Astrocyte (in vitro differentiated cells and primary cell): Measurements from ENCODE around the gene CHN1. TPM values are rescaled to one million over a fixed set of nuclear protein-coding genes. Genes with fewer than 3 reads are reported as not detected.

Experiments
- DNase-seq: peaks from one replicate; pipeline ENCODE4 v3.0.0-alpha.2; 2010; ENCODE audit warnings: low read depth
- FAIRE-seq: peaks from 2 replicates; lab custom pipeline; 2011; peaks lifted over from hg19 to GRCh38; lab: Jason Lieb, UNC
- H2AFZ ChIP-seq: 2 replicates; pipeline ENCODE4 v1.6.0; 2012; ENCODE audit warnings: low read depth, low read length, inconsistent platforms
- H3K27ac ChIP-seq: 2 replicates; pipeline ENCODE4 v1.5.1; 2011; ENCODE audit warnings: low read depth, low read length, inconsistent platforms
- H3K27me3 ChIP-seq: 2 replicates; pipeline ENCODE4 v1.6.0; 2011; ENCODE audit warnings: low read length, inconsistent platforms; ENCODE audit not compliant: insufficient read depth
- H3K36me3 ChIP-seq: 2 replicates; pipeline ENCODE4 v1.5.1; 2011; ENCODE audit warnings: low read length, inconsistent platforms; ENCODE audit not compliant: insufficient read depth
- H3K4me1 ChIP-seq: 2 replicates; pipeline ENCODE4 v1.5.1; 2011; ENCODE audit warnings: low read length, inconsistent platforms; ENCODE audit not compliant: insufficient read depth
- H3K4me2 ChIP-seq: 2 replicates; pipeline ENCODE4 v1.6.0; 2012; ENCODE audit warnings: low read length, inconsistent platforms
- H3K4me3 ChIP-seq: 2 replicates; pipeline ENCODE4 v1.5.1; 2011; ENCODE audit warnings: low read depth, mild to moderate bottlenecking, low read length, inconsistent platforms; ENCODE audit not compliant: insufficient read depth
- H3K79me2 ChIP-seq: 2 replicates; pipeline ENCODE4 v1.6.0; 2012; ENCODE audit warnings: mild to moderate bottlenecking, low read length, inconsistent platforms; ENCODE audit not compliant: insufficient read depth
- H3K9ac ChIP-seq: 2 replicates; pipeline ENCODE4 v1.6.0; 2012; ENCODE audit warnings: mild to moderate bottlenecking, low read length, inconsistent platforms
- H3K9me3 ChIP-seq: 2 replicates; pipeline ENCODE4 v1.5.1; 2012; ENCODE audit warnings: low read depth, mild to moderate bottlenecking, low read length, inconsistent platforms; ENCODE audit not compliant: insufficient read depth
- H4K20me1 ChIP-seq: 2 replicates; pipeline ENCODE4 v1.6.0; 2012; ENCODE audit warnings: low read length, inconsistent platforms; ENCODE audit not compliant: insufficient read depth
- H3K27ac Mint-ChIP-seq: one replicate; pipeline ENCODE4 v1.8.0; 2021; ENCODE audit warnings: mild to moderate bottlenecking, mixed read lengths; ENCODE audit not compliant: unreplicated experiment
- H3K27me3 Mint-ChIP-seq: one replicate; pipeline ENCODE4 v1.8.0; 2021; ENCODE audit warnings: low read depth, mixed read lengths; ENCODE audit not compliant: unreplicated experiment
- H3K36me3 Mint-ChIP-seq: one replicate; pipeline ENCODE4 v1.8.0; 2021; ENCODE audit warnings: low read depth, mixed read lengths; ENCODE audit not compliant: unreplicated experiment
- H3K4me1 Mint-ChIP-seq: one replicate; pipeline ENCODE4 v1.8.0; 2021; ENCODE audit warnings: low read depth, mixed read lengths; ENCODE audit not compliant: unreplicated experiment
- H3K4me3 Mint-ChIP-seq: one replicate; pipeline ENCODE4 v1.8.0; 2021; ENCODE audit warnings: mild to moderate bottlenecking, moderate library complexity, mixed read lengths; ENCODE audit not compliant: unreplicated experiment
- H3K9me3 Mint-ChIP-seq: one replicate; pipeline ENCODE4 v1.8.0; 2021; ENCODE audit warnings: mild to moderate bottlenecking, mixed read lengths; ENCODE audit not compliant: unreplicated experiment
- EZH2 ChIP-seq: IDR thresholded peaks from 2 replicates; pipeline ENCODE4 v1.6.1; 2012; ENCODE audit warnings: mild to moderate bottlenecking, low read length, inconsistent platforms; ENCODE audit not compliant: insufficient read depth
- total RNA-seq: library from RNA; stranded (reverse); gene quantifications from 2 replicates; pipeline ENCODE4 v1.2.1, GENCODE V29; 2021
- TF ChIP-seq, protein P1 (sequence below): IDR thresholded peaks from 2 replicates; pipeline ENCODE4 v1.5.1; 2011; ENCODE audit warnings: low read depth, mild to moderate bottlenecking, inconsistent platforms, low read length, moderate library complexity; ENCODE audit not compliant: insufficient read depth

The CHN1 gene
- total RNA-seq, 1 donor from 2014 or later: 23.9 TPM

GRCh38 chr2:174874085-174874484 lies 131.1 kb downstream of the CHN1 start:
- Mint-ChIP-seq H3K27ac (no peak overlapping the region), H3K27me3 (no peaks in the 10 kb centered on the region), H3K4me3 (no peak overlapping the region), H3K9me3 (no peaks in the 10 kb centered on the region), H3K4me1 (peaks cover 6% of the 10 kb centered on the region), H3K36me3 (peaks cover 5% of the 10 kb centered on the region)
- Histone ChIP-seq H3K4me2 (no peak overlapping the region), H3K79me2 (no peaks in the 10 kb centered on the region), H3K9ac (no peak overlapping the region), H3K9me3 (no peaks in the 10 kb centered on the region), H4K20me1 (no peaks in the 10 kb centered on the region), H3K4me1 (no peaks in the 10 kb centered on the region), H2AFZ (no peak overlapping the region), H3K27me3 (no peaks in the 10 kb centered on the region), H3K27ac (no peak overlapping the region), H3K4me3 (no peak overlapping the region), H3K36me3 (no peaks in the 10 kb centered on the region)
- FAIRE-seq: no peak
- TF ChIP-seq EZH2: no peak
- TF ChIP-seq, protein P1, sequence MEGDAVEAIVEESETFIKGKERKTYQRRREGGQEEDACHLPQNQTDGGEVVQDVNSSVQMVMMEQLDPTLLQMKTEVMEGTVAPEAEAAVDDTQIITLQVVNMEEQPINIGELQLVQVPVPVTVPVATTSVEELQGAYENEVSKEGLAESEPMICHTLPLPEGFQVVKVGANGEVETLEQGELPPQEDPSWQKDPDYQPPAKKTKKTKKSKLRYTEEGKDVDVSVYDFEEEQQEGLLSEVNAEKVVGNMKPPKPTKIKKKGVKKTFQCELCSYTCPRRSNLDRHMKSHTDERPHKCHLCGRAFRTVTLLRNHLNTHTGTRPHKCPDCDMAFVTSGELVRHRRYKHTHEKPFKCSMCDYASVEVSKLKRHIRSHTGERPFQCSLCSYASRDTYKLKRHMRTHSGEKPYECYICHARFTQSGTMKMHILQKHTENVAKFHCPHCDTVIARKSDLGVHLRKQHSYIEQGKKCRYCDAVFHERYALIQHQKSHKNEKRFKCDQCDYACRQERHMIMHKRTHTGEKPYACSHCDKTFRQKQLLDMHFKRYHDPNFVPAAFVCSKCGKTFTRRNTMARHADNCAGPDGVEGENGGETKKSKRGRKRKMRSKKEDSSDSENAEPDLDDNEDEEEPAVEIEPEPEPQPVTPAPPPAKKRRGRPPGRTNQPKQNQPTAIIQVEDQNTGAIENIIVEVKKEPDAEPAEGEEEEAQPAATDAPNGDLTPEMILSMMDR: no peak
- DNase-seq: peak; percentile 16

DNA sequence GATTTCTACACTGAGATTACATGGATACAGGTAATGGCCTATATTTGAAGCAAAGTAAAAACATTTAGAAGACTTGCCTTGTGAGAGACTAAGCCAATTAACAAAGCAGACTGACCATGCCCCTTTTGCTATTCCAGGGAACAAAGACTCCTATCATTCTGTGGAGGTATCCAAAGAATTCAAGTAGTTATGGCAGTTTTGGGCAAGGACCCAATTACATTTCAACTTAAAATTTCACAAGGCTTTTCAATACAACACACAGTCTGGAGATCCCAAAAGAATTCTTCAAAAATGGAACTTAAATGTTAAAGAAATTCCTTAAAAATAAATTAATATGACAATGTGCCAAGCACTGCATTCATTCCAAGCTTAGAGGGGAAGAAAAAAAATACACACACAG lies 131.7 kb downstream of the CHN1 start:
- H3K4me1 Mint-ChIP-seq: peaks cover 6% of the 10 kb centered on the region
- FAIRE-seq: no peak

DNA sequence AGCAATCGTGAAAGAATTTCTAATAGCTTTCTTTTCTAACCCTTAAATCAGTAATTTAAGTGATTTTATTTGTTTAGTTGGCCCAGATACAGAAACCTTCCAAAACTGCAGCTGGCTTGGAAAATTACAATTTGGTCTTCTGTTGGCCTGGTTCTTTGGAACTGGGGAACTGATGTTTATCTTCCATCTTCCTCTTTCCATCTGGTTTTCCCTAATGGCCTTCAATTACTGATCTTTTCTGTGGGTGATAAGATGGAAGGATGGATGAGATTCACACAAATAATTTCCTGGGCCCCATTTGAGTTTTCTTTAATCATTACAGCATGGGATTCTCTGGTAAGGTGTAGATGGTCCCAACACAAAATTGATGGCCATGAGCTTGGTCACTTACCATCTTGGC lies 134.4 kb downstream of the CHN1 start:
- Mint-ChIP-seq H3K4me1 (peaks cover 6% of the 10 kb centered on the region), H3K4me3 (no peak overlapping the region), H3K9me3 (no peaks in the 10 kb centered on the region), H3K36me3 (peaks cover 5% of the 10 kb centered on the region), H3K27ac (no peak overlapping the region), H3K27me3 (no peaks in the 10 kb centered on the region)
- no peaks in the 10 kb centered on the region for H3K27me3 ChIP-seq
- TF ChIP-seq EZH2: no peak
- TF ChIP-seq, protein P1: no peak
- H2AFZ ChIP-seq: no peak overlapping the region
- no peak overlapping the region for H3K27ac ChIP-seq
- H3K36me3 ChIP-seq: no peaks in the 10 kb centered on the region
- no peaks in the 10 kb centered on the region for H3K79me2 ChIP-seq
- FAIRE-seq (no peak), DNase-seq (no peak)
- H3K9me3 ChIP-seq: no peaks in the 10 kb centered on the region
- H3K4me1 ChIP-seq: no peaks in the 10 kb centered on the region
- no peaks in the 10 kb centered on the region for H4K20me1 ChIP-seq
- no peak overlapping the region for H3K4me3 ChIP-seq
- no peak overlapping the region for H3K4me2 ChIP-seq
- no peak overlapping the region for H3K9ac ChIP-seq

More for the DNA sequence above, 131.7 kb downstream of the CHN1 start:
- Histone ChIP-seq H3K4me1 (no peaks in the 10 kb centered on the region), H3K27me3 (no peaks in the 10 kb centered on the region), H3K4me2 (no peak overlapping the region), H3K27ac (no peak overlapping the region), H3K9ac (no peak overlapping the region), H3K79me2 (no peaks in the 10 kb centered on the region), H3K9me3 (no peaks in the 10 kb centered on the region), H3K4me3 (no peak overlapping the region), H4K20me1 (no peaks in the 10 kb centered on the region), H3K36me3 (no peaks in the 10 kb centered on the region), H2AFZ (no peak overlapping the region)
- Mint-ChIP-seq H3K27me3 (no peaks in the 10 kb centered on the region), H3K9me3 (no peaks in the 10 kb centered on the region), H3K27ac (no peak overlapping the region), H3K36me3 (peaks cover 5% of the 10 kb centered on the region), H3K4me3 (no peak overlapping the region)
- peak; percentile 66 for DNase-seq
- TF ChIP-seq EZH2: no peak
- TF ChIP-seq, protein P1: no peak
